Lung (tissue), 12 donors: Measurements from ENCODE around the gene PDXK. TPM values are rescaled to one million over a fixed set of nuclear protein-coding genes. Genes with fewer than 3 reads are reported as not detected.

ENCODE experiments used
- ATAC-seq: fragments of 200-7000 bp; cut with Tn5 transposase; one replicate; pipeline ENCODE4 v1.9.1; 2020; ENCODE audit warnings: moderate number of reproducible peaks; ENCODE audit not compliant: insufficient read depth, low FRiP score
- DNase-seq, 3 donors: peaks; one replicate each; pipeline ENCODE4 v3.0.0-alpha.2; 2013 to 2017
- H3K27ac ChIP-seq, 2 donors: one replicate each; pipeline ENCODE4 v1.5.1; 2013; ENCODE audit warnings: mild to moderate bottlenecking in 2 of 2, moderate library complexity in 2 of 2, control low read depth in 1 of 2, inconsistent platforms in 1 of 2, low read depth in 1 of 2, low read length in 1 of 2
- H3K27me3 ChIP-seq, 3 donors: one replicate each; pipeline ENCODE4 v1.5.1; 2013; ENCODE audit warnings: low read length in 2 of 3; ENCODE audit not compliant: control insufficient read depth in 3 of 3, insufficient read depth in 3 of 3
- H3K36me3 ChIP-seq, 4 donors: one replicate each; pipeline ENCODE4 v1.5.1; 2013; ENCODE audit warnings: low read length in 4 of 4, mild to moderate bottlenecking in 1 of 4, moderate library complexity in 1 of 4; ENCODE audit not compliant: control insufficient read depth in 4 of 4, insufficient read depth in 4 of 4
- H3K4me1 ChIP-seq, 5 donors: one replicate each; pipeline ENCODE4 v1.5.1; 2013; ENCODE audit warnings: low read length in 5 of 5, mild to moderate bottlenecking in 2 of 5, moderate library complexity in 1 of 5; ENCODE audit not compliant: control insufficient read depth in 5 of 5, insufficient read depth in 5 of 5
- H3K4me3 ChIP-seq: one replicate; pipeline ENCODE4 v1.5.1; 2013; ENCODE audit warnings: mild to moderate bottlenecking, control low read depth, moderate library complexity
- H3K9ac ChIP-seq, 2 donors: one replicate each; pipeline ENCODE4 v1.5.1; 2013; ENCODE audit warnings: low read length in 2 of 2, control low read depth in 1 of 2; ENCODE audit not compliant: insufficient read depth in 1 of 2
- H3K9me3 ChIP-seq, 4 donors: one replicate each; pipeline ENCODE4 v1.5.1; 2013; ENCODE audit warnings: low read length in 3 of 4, mild to moderate bottlenecking in 1 of 4, moderate library complexity in 1 of 4; ENCODE audit not compliant: control insufficient read depth in 4 of 4, insufficient read depth in 3 of 4
- WGBS, 2 donors: extraction: QIAGEN DNeasy Blood & Tissue Kit; methylation state at CpG; one replicate each; pipeline ENCODE4 v1.1.7; 2013; 5-methylcytosine and 5-hydroxymethylcytosine counted together
- polyA plus RNA-seq, 2 donors: library from polyadenylated mRNA; stranded (reverse); fragments of 200-250 nt; gene quantifications; one replicate each; pipeline ENCODE4 v1.2.1, GENCODE V29; 2013
- total RNA-seq, 2 donors: library from RNA; depleted of rRNA in 1 of 2; stranded (reverse); fragments of >200 nt in 1 of 2; gene quantifications; one replicate each; pipeline ENCODE4 v1.2.1, GENCODE V29; 2014 to 2021
- TF ChIP-seq, protein P1 (sequence below): IDR thresholded peaks from 2 replicates; pipeline ENCODE4 v1.5.1; 2012; ENCODE audit warnings: mild to moderate bottlenecking; ENCODE audit errors: control extremely low read depth, extremely low read depth
- donor health status: control.
- donor health status: control.
- donor health status: Bipolar disorder and iron deficiency.
- donor health status: healthy.
- donor health status: DM: yes; HTN: yes; CAD: no.

Gene PDXK
- total and polyA plus RNA-seq, 4 donors: 62.7 to 276 (median 157) TPM

DNA sequence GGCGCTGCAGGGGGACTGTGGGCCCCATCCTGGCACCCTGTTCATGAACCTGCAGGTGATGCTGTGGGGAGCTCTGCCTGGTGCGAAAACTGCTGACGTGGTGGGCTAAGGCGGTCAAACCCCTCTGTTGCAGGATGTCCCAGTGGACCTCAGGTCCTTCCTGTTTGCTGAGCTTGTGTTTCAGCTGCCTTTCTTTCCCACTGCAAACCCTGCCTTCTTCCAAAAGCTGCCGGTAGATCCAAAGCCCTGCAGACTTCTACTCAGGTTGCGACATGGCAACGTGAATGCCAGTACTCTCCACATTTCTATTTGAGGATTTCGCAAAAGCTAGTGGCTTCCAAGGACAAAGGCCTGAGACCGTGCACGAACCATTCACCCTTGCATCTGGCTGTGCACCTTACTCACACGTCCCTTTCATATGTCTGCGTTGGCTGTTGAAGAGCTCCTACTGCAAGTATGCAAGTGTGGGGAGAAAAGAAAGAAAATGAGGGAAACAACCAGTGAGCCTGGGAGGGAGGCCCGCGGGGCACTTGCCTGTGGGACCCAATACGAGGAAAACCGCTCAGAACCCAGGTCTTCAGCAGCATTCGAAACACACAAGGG lies 64.3 kb downstream of the PDXK start:
- no peak for DNase-seq
- Histone ChIP-seq H3K9me3 (no peaks in the 10 kb centered on the region), H3K27ac (peak overlapping the region in 1 of 2 donors; percentile 57), H3K4me1 (peaks cover 0 to 6% (median 0%) of the 10 kb centered on the region in 5 donors), H3K27me3 (no peaks in the 10 kb centered on the region), H3K4me3 (no peak overlapping the region), H3K36me3 (no peaks in the 10 kb centered on the region), H3K9ac (no peak overlapping the region)
- peak; percentile 67 for ATAC-seq
- WGBS, 2 donors: 62 to 69% methylated on average over 17 of the region's 17 CpGs
- TF ChIP-seq, protein P1, sequence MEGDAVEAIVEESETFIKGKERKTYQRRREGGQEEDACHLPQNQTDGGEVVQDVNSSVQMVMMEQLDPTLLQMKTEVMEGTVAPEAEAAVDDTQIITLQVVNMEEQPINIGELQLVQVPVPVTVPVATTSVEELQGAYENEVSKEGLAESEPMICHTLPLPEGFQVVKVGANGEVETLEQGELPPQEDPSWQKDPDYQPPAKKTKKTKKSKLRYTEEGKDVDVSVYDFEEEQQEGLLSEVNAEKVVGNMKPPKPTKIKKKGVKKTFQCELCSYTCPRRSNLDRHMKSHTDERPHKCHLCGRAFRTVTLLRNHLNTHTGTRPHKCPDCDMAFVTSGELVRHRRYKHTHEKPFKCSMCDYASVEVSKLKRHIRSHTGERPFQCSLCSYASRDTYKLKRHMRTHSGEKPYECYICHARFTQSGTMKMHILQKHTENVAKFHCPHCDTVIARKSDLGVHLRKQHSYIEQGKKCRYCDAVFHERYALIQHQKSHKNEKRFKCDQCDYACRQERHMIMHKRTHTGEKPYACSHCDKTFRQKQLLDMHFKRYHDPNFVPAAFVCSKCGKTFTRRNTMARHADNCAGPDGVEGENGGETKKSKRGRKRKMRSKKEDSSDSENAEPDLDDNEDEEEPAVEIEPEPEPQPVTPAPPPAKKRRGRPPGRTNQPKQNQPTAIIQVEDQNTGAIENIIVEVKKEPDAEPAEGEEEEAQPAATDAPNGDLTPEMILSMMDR: no peak

DNA sequence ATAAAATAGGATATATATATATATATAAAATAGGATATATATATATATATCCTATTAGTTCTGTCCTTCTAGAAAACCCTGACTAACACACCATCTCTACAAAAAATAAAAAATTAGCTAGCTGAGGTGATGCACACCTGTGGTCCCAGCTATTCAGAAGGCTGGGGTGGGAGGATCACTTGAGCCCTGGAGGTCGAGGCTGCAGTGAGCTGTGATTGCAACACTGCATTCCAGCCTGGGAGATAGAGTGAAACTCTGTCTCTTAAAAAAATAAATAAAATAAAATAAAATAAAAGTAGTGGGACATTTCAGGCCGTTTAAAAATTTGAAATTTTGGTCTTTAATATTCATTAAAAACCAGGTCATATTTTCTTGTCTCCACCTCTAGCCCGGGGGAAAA lies 66.2 kb downstream of the PDXK start:
- Histone ChIP-seq H3K4me1 (peaks cover 0 to 2% (median 0%) of the 10 kb centered on the region in 5 donors), H3K36me3 (no peaks in the 10 kb centered on the region), H3K27ac (no peak overlapping the region), H3K27me3 (no peaks in the 10 kb centered on the region), H3K9me3 (no peaks in the 10 kb centered on the region), H3K9ac (no peak overlapping the region), H3K4me3 (no peak overlapping the region)
- TF ChIP-seq, protein P1: no peak
- no peak for ATAC-seq
- WGBS, 2 donors: 55 to 58% methylated on average over 3 of the region's 3 CpGs
- no peak for DNase-seq

DNA sequence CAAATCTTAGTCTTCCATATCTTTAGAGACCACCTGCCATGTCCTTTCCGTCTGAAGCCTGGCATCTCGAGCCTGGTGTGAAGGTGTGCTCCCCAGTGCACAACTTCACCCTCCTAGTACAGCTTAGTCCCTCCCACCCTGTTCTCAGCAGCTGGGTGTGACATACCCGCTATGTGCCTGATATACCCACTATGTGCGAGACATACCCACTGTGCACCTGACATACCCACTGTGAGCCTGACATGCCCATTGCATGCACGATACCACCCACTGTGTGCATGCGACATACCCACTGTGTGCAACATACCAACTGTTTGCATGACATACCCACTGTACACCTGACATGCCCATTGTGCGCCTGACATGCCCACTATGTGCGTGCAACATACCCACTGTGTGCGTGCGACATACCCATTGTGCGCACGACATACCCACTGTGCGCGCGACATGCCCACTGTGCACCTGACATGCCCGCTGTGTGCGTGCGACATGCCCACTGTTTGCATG lies 67.4 kb downstream of the PDXK start:
- peaks cover 0 to 11% (median 5%) of the 10 kb centered on the region in 5 donors for H3K4me1 ChIP-seq
- DNase-seq (no peak), ATAC-seq (no peak)
- 88 to 91% methylated on average over 18 of the region's 18 CpGs for WGBS, 2 donors
- TF ChIP-seq, protein P1: no peak
- H3K36me3 ChIP-seq: peaks cover 0 to 2% (median 1%) of the 10 kb centered on the region in 4 donors
- no peaks in the 10 kb centered on the region for H3K27me3 ChIP-seq
- no peaks in the 10 kb centered on the region for H3K9me3 ChIP-seq
- no peak overlapping the region for H3K27ac ChIP-seq
- H3K4me3 ChIP-seq: no peak overlapping the region
- H3K9ac ChIP-seq: no peak overlapping the region
